Skeletal muscle cell (primary cell): ENCODE results near the gene PLXNA4.

Experiments
- DNase-seq: peaks from one replicate; pipeline ENCODE4 v3.0.0-alpha.2; 2010; ENCODE audit warnings: low read depth
- H3K4me3 ChIP-seq: 2 replicates; pipeline ENCODE4 v1.5.1; 2011; ENCODE audit warnings: low read depth, mild to moderate bottlenecking, control low read depth, low read length, moderate library complexity

Gene PLXNA4

GRCh38 chr7:132080967-132081668, 495.2 kb downstream of the PLXNA4 start:
- H3K4me3 ChIP-seq, result no peak overlapping the region
- DNase-seq, result peak; percentile 24

- H3K4me3 ChIP-seq, result no peak overlapping the region
- DNase-seq, result no peak
These were observed 495.8 kb downstream of the PLXNA4 start for GRCh38 chr7:132080467-132080866.

GRCh38 chr7:132078891-132079735, 497.2 kb downstream of the PLXNA4 start:
- DNase-seq, result no peak
- no peak overlapping the region for H3K4me3 ChIP-seq

GRCh38 chr7:132077971-132078685, 498.1 kb downstream of the PLXNA4 start:
- no peak overlapping the region for H3K4me3 ChIP-seq
- DNase-seq, result no peak

- no peak for DNase-seq
These were observed 499.8 kb downstream of the PLXNA4 start for GRCh38 chr7:132076301-132077035.

GRCh38 chr7:132075515-132075914, 500.8 kb downstream of the PLXNA4 start:
- no peak for DNase-seq

More at GRCh38 chr7:132076301-132077035, 499.8 kb downstream of the PLXNA4 start:
- H3K4me3 ChIP-seq, result no peak overlapping the region

GRCh38 chr7:132073920-132074589, 502.2 kb downstream of the PLXNA4 start:
- no peak for DNase-seq
- H3K4me3 ChIP-seq, result no peak overlapping the region

More at GRCh38 chr7:132075515-132075914, 500.8 kb downstream of the PLXNA4 start:
- H3K4me3 ChIP-seq, result no peak overlapping the region
